NAMALWA (cell line): ENCODE data around the gene SPINDOC.
A peak's percentile ranks its signal among the peaks of the same experiment; 100 is the strongest.
"Not testable (repeated sequence)": the region's sequence is repeated elsewhere in the genome, so short reads cannot be mapped to it uniquely, and the experiment has no call there.

Experiments
- DNase-seq: peaks from one replicate; pipeline ENCODE4 v3.0.0-alpha.2; 2015; ENCODE audit warnings: low spot score

The SPINDOC gene

GRCh38 chr11:63785823-63786222 is 27.4 kb upstream of the SPINDOC start:
- DNase-seq = no peak

GRCh38 chr11:63791495-63792167 is 21.6 kb upstream of the SPINDOC start:
- DNase-seq = no peak

- no peak for DNase-seq
Measured at GRCh38 chr11:63793161-63793560, 20.1 kb upstream of the SPINDOC start.

- DNase-seq = no peak
Measured at GRCh38 chr11:63795066-63795465, 18.2 kb upstream of the SPINDOC start.

- no peak for DNase-seq
Measured at GRCh38 chr11:63800921-63801320, 12.3 kb upstream of the SPINDOC start.

GRCh38 chr11:63802637-63803414 is 10.4 kb upstream of the SPINDOC start:
- DNase-seq = peak; percentile 42

- DNase-seq = no peak
Measured at GRCh38 chr11:63804259-63804658, 9.0 kb upstream of the SPINDOC start.

GRCh38 chr11:63805844-63806415 is 7.3 kb upstream of the SPINDOC start:
- no peak for DNase-seq

GRCh38 chr11:63810383-63810782 is 2.9 kb upstream of the SPINDOC start:
- not testable (repeated sequence) for DNase-seq

- no peak for DNase-seq
Measured at GRCh38 chr11:63811522-63811921, 1.7 kb upstream of the SPINDOC start.

GRCh38 chr11:63813563-63814382 is 517 bp downstream of the SPINDOC start:
- DNase-seq = peak; percentile 53

GRCh38 chr11:63814383-63814736 is 1.1 kb downstream of the SPINDOC start:
- peak; percentile 64 for DNase-seq

- no peak for DNase-seq
Measured at GRCh38 chr11:63816166-63816565, 2.9 kb downstream of the SPINDOC start.

- no peak for DNase-seq
Measured at GRCh38 chr11:63816732-63817131, 3.5 kb downstream of the SPINDOC start.

GRCh38 chr11:63817758-63818498 is 4.7 kb downstream of the SPINDOC start:
- no peak for DNase-seq

- DNase-seq = no peak
Measured at GRCh38 chr11:63818609-63819008, 5.4 kb downstream of the SPINDOC start.

GRCh38 chr11:63821411-63821810 is 8.2 kb downstream of the SPINDOC start:
- no peak for DNase-seq

- no peak for DNase-seq
Measured at GRCh38 chr11:63826471-63827190, 13.4 kb downstream of the SPINDOC start.

- DNase-seq = peak; percentile 59
Measured at GRCh38 chr11:63829823-63830489, 16.7 kb downstream of the SPINDOC start.

GRCh38 chr11:63831326-63831725 is 18.1 kb downstream of the SPINDOC start:
- no peak for DNase-seq
